IPS DF 6.9 (cell line): Measurements from ENCODE around the gene AMBN.
"Not testable (repeated sequence)": the region's sequence is repeated elsewhere in the genome, so short reads cannot be mapped to it uniquely, and the experiment has no call there.

Experiments used
- DNase-seq: peaks from one replicate; pipeline ENCODE4 v3.0.0-alpha.2; 2013; ENCODE audit warnings: low read depth, low spot score
- H3K27ac ChIP-seq: one replicate; pipeline ENCODE4 v1.5.1; 2013; ENCODE audit warnings: low read length, control low read depth
- H3K27me3 ChIP-seq: 2 replicates; pipeline ENCODE4 v1.6.1; 2013; ENCODE audit warnings: mild to moderate bottlenecking, low read length; ENCODE audit not compliant: control insufficient read depth, insufficient read depth
- H3K36me3 ChIP-seq: 2 replicates; pipeline ENCODE4 v1.6.1; 2013; ENCODE audit warnings: low read length; ENCODE audit not compliant: control insufficient read depth, insufficient read depth
- H3K4me1 ChIP-seq: 2 replicates; pipeline ENCODE4 v1.6.1; 2013; ENCODE audit warnings: low read length; ENCODE audit not compliant: control insufficient read depth, insufficient read depth
- H3K4me3 ChIP-seq: 2 replicates; pipeline ENCODE4 v1.5.1; 2013; ENCODE audit warnings: mild to moderate bottlenecking, low read length
- H3K9me3 ChIP-seq: 2 replicates; pipeline ENCODE4 v1.6.1; 2013; ENCODE audit warnings: low read length, inconsistent platforms; ENCODE audit not compliant: control insufficient read depth, insufficient read depth
- WGBS: extraction: QIAGEN DNeasy Blood & Tissue Kit; methylation state at CpG from one replicate; pipeline ENCODE4 v1.1.7; 2013; ENCODE audit warnings: mixed read lengths, missing lambda C conversion rate; ENCODE audit not compliant: insufficient read length, insufficient coverage; 5-methylcytosine and 5-hydroxymethylcytosine counted together

Gene AMBN

GRCh38 chr4:70630162-70630561 is 38.1 kb downstream of the AMBN start:
- H3K4me1 ChIP-seq, result no peaks in the 10 kb centered on the region
- H3K27me3 ChIP-seq, result no peaks in the 10 kb centered on the region
- H3K36me3 ChIP-seq, result no peaks in the 10 kb centered on the region
- no peak overlapping the region for H3K4me3 ChIP-seq
- no peak for DNase-seq
- no peak overlapping the region for H3K27ac ChIP-seq
- H3K9me3 ChIP-seq, result no peaks in the 10 kb centered on the region
- no CpG with 5 or more reads among the region's 3 CpGs for WGBS

- WGBS, result no CpG with 5 or more reads among the region's 1 CpG
- H3K36me3 ChIP-seq, result no peaks in the 10 kb centered on the region
- H3K4me1 ChIP-seq, result no peaks in the 10 kb centered on the region
- H3K27ac ChIP-seq, result no peak overlapping the region
- H3K27me3 ChIP-seq, result no peaks in the 10 kb centered on the region
- H3K4me3 ChIP-seq, result no peak overlapping the region
- DNase-seq, result no peak
- no peaks in the 10 kb centered on the region for H3K9me3 ChIP-seq
These were observed 40.0 kb downstream of the AMBN start for GRCh38 chr4:70632028-70632427.

- no CpG with 5 or more reads among the region's 5 CpGs for whole genome bisulfite sequencing
- DNase-seq, result no peak
These were observed 42.4 kb downstream of the AMBN start for GRCh38 chr4:70634482-70634881.

GRCh38 chr4:70637239-70637913 is 45.3 kb downstream of the AMBN start:
- H3K27me3 ChIP-seq, result no peaks in the 10 kb centered on the region
- H3K27ac ChIP-seq, result no peak overlapping the region
- H3K9me3 ChIP-seq, result no peaks in the 10 kb centered on the region
- no CpG with 5 or more reads among the region's 8 CpGs for WGBS
- no peaks in the 10 kb centered on the region for H3K4me1 ChIP-seq
- DNase-seq, result no peak
- H3K36me3 ChIP-seq, result no peaks in the 10 kb centered on the region
- H3K4me3 ChIP-seq, result no peak overlapping the region

More at GRCh38 chr4:70634482-70634881, 42.4 kb downstream of the AMBN start:
- H3K27me3 ChIP-seq, result no peaks in the 10 kb centered on the region
- no peak overlapping the region for H3K4me3 ChIP-seq
- H3K36me3 ChIP-seq, result no peaks in the 10 kb centered on the region
- H3K27ac ChIP-seq, result no peak overlapping the region
- no peaks in the 10 kb centered on the region for H3K4me1 ChIP-seq
- no peaks in the 10 kb centered on the region for H3K9me3 ChIP-seq

- H3K4me1 ChIP-seq, result no peaks in the 10 kb centered on the region
- no peak overlapping the region for H3K27ac ChIP-seq
- H3K27me3 ChIP-seq, result no peaks in the 10 kb centered on the region
- DNase-seq, result no peak
- H3K9me3 ChIP-seq, result no peaks in the 10 kb centered on the region
- no peak overlapping the region for H3K4me3 ChIP-seq
- H3K36me3 ChIP-seq, result no peaks in the 10 kb centered on the region
- no CpG with 5 or more reads among the region's 2 CpGs for WGBS
These were observed 48.1 kb downstream of the AMBN start for GRCh38 chr4:70640192-70640591.

- not testable (repeated sequence) for H3K4me3 ChIP-seq, H3K36me3 ChIP-seq, DNase-seq, H3K4me1 ChIP-seq, H3K27ac ChIP-seq, H3K9me3 ChIP-seq, H3K27me3 ChIP-seq
- WGBS, result no CpG with 5 or more reads among the region's 4 CpGs
These were observed 58.7 kb downstream of the AMBN start for GRCh38 chr4:70650741-70651140.

DNA sequence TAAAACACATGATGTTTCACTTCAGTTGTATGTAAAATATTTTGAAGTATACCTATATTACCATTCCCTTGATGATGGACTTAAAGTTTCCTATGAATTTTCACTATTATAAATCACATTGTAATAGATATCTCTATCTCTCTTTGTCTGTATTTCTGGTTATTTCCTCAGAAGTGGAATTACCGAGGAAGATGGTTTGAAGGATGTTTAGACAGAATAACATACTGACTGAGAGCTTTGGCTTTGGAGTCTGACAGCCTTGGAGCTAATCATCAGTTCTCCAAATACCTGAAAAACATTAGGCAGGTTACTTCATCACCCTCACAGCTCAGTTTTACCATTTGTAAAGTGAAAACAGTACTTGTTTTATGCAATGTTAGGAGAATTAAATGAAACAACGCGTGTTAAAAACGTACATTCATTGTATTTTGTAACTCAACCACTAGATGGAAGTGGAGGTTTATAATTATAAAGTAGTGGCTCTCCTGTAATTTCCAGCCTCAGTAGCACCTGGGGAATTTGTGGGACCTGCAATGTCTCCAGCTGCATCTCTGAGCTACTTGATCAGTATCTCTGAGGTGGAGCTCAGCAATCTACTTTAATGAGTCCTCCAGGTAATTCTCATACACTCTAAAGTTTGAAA is 59.9 kb downstream of the AMBN start:
- no CpG with 5 or more reads among the region's 4 CpGs for WGBS
- H3K9me3 ChIP-seq, result no peaks in the 10 kb centered on the region

GRCh38 chr4:70654605-70655011 is 62.6 kb downstream of the AMBN start:
- Histone ChIP-seq H3K4me1 (no peaks in the 10 kb centered on the region), H3K9me3 (no peaks in the 10 kb centered on the region), H3K27me3 (no peaks in the 10 kb centered on the region), H3K36me3 (no peaks in the 10 kb centered on the region), H3K27ac (no peak overlapping the region), H3K4me3 (no peak overlapping the region)
- no CpG with 5 or more reads among the region's 5 CpGs for WGBS
- no peak for DNase-seq

More for the DNA sequence above, 59.9 kb downstream of the AMBN start:
- no peak overlapping the region for H3K4me3 ChIP-seq
- H3K27me3 ChIP-seq, result no peaks in the 10 kb centered on the region
- no peaks in the 10 kb centered on the region for H3K4me1 ChIP-seq
- DNase-seq, result peak; percentile 20
- no peaks in the 10 kb centered on the region for H3K36me3 ChIP-seq
- H3K27ac ChIP-seq, result no peak overlapping the region
